ENCODE results near the gene ZRANB3. TPM values are rescaled to one million over a fixed set of nuclear protein-coding genes. Genes with fewer than 3 reads are reported as not detected.

The ZRANB3 gene
- total RNA-seq, 3 donors from 2014 or later (not counting 1 experiment from before 2014, with no cell fraction given): 5.0 to 7.7 (median 5.3) TPM

GRCh38 chr2:135320465-135321355, 210.3 kb downstream of the ZRANB3 start:
- WGBS (ENCODE audit: insufficient coverage): 96% methylated on average over 3 of the region's 4 CpGs
- peaks cover 2% of the 10 kb centered on the region for H3K9me3 ChIP-seq (ENCODE audit: control insufficient read depth, insufficient read depth, low read length)
- no peak overlapping the region for H3K27ac Mint-ChIP-seq
- no peak overlapping the region for H3K27ac ChIP-seq (ENCODE audit: low read length)
- ATAC-seq (no peak), DNase-seq (no peak)
- no peaks in the 10 kb centered on the region for H3K27me3 ChIP-seq (ENCODE audit: control insufficient read depth, insufficient read depth, low read length)
- H3K36me3 Mint-ChIP-seq: peaks cover 7% of the 10 kb centered on the region
- H3K4me1 Mint-ChIP-seq: no peaks in the 10 kb centered on the region
- intact Hi-C loops (cut with micrococcal nuclease): no loop called here
- no peaks in the 10 kb centered on the region for H3K27me3 Mint-ChIP-seq (ENCODE audit: low read depth in 2 of 2)
- peaks cover 2 to 5% of the 10 kb centered on the region in 2 donors for H3K9me3 Mint-ChIP-seq
- no peaks in the 10 kb centered on the region for H3K4me1 ChIP-seq (ENCODE audit: control insufficient read depth, insufficient read depth, low read length)
- TF ChIP-seq, protein P1, sequence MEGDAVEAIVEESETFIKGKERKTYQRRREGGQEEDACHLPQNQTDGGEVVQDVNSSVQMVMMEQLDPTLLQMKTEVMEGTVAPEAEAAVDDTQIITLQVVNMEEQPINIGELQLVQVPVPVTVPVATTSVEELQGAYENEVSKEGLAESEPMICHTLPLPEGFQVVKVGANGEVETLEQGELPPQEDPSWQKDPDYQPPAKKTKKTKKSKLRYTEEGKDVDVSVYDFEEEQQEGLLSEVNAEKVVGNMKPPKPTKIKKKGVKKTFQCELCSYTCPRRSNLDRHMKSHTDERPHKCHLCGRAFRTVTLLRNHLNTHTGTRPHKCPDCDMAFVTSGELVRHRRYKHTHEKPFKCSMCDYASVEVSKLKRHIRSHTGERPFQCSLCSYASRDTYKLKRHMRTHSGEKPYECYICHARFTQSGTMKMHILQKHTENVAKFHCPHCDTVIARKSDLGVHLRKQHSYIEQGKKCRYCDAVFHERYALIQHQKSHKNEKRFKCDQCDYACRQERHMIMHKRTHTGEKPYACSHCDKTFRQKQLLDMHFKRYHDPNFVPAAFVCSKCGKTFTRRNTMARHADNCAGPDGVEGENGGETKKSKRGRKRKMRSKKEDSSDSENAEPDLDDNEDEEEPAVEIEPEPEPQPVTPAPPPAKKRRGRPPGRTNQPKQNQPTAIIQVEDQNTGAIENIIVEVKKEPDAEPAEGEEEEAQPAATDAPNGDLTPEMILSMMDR (IDR thresholded peaks at IDR 0.05): no peak
- no peak overlapping the region for H3K4me3 ChIP-seq (ENCODE audit: low read length)
- no peaks in the 10 kb centered on the region for H3K36me3 ChIP-seq (ENCODE audit: control insufficient read depth, insufficient read depth, low read length)
- no peak overlapping the region for H3K4me3 Mint-ChIP-seq

DNA sequence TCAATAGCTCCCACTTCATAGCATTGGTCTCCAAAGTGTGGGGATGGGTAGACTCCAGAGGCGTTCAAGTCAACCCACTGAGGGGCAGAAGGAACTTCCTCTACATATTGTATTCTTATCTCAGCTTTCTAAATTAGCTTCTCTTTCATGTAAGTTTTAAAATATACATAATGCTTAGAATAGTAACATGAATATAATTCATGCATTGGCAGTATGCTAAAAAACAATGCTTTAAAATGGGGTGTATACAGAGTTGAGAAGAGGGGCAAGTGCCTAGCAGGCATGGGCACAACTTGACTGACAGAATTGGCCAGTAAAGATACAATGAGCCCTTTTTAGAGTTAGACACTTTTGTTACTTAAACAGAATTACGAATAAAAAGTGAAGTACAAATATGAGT, 212.2 kb downstream of the ZRANB3 start:
- H3K9me3 ChIP-seq (ENCODE audit: control insufficient read depth, insufficient read depth, low read length): no peaks in the 10 kb centered on the region
- TF ChIP-seq, protein P1 (IDR thresholded peaks at IDR 0.05): no peak
- no peak overlapping the region for H3K4me3 ChIP-seq (ENCODE audit: low read length)
- Mint-ChIP-seq H3K9me3 (peaks cover 0 to 3% of the 10 kb centered on the region in 2 donors), H3K4me3 (no peak overlapping the region), H3K27ac (no peak overlapping the region), H3K36me3 (peaks cover 7% of the 10 kb centered on the region), H3K27me3 (ENCODE audit: low read depth in 2 of 2) (no peaks in the 10 kb centered on the region), H3K4me1 (no peaks in the 10 kb centered on the region)
- ATAC-seq (no peak), DNase-seq (no peak)
- WGBS (ENCODE audit: insufficient coverage): no CpG with 5 or more reads among the region's 2 CpGs
- H3K4me1 ChIP-seq (ENCODE audit: control insufficient read depth, insufficient read depth, low read length): no peaks in the 10 kb centered on the region
- H3K27ac ChIP-seq (ENCODE audit: low read length): no peak overlapping the region
- intact Hi-C loops (cut with micrococcal nuclease): no loop called here
- no peaks in the 10 kb centered on the region for H3K36me3 ChIP-seq (ENCODE audit: control insufficient read depth, insufficient read depth, low read length)
- H3K27me3 ChIP-seq (ENCODE audit: control insufficient read depth, insufficient read depth, low read length): no peaks in the 10 kb centered on the region

GRCh38 chr2:135317375-135317774, 213.6 kb downstream of the ZRANB3 start:
- intact Hi-C loops (cut with micrococcal nuclease): no loop called here
- H3K4me3 Mint-ChIP-seq: no peak overlapping the region
- H3K4me3 ChIP-seq (ENCODE audit: low read length): no peak overlapping the region
- H3K4me1 ChIP-seq (ENCODE audit: control insufficient read depth, insufficient read depth, low read length): no peaks in the 10 kb centered on the region
- no peaks in the 10 kb centered on the region for H3K4me1 Mint-ChIP-seq
- no peak overlapping the region for H3K27ac Mint-ChIP-seq
- no peak for DNase-seq
- no peaks in the 10 kb centered on the region for H3K36me3 Mint-ChIP-seq
- no peaks in the 10 kb centered on the region for H3K9me3 ChIP-seq (ENCODE audit: control insufficient read depth, insufficient read depth, low read length)
- 60% methylated on average over 1 of the region's 1 CpG for WGBS (ENCODE audit: insufficient coverage)
- no peaks in the 10 kb centered on the region for H3K36me3 ChIP-seq (ENCODE audit: control insufficient read depth, insufficient read depth, low read length)
- no peak overlapping the region for H3K27ac ChIP-seq (ENCODE audit: low read length)
- no peaks in the 10 kb centered on the region for H3K27me3 ChIP-seq (ENCODE audit: control insufficient read depth, insufficient read depth, low read length)
- ATAC-seq: no peak
- H3K27me3 Mint-ChIP-seq (ENCODE audit: low read depth in 2 of 2): no peaks in the 10 kb centered on the region
- TF ChIP-seq, protein P1 (IDR thresholded peaks at IDR 0.05): no peak
- H3K9me3 Mint-ChIP-seq: no peaks in the 10 kb centered on the region
